ENCODE data around the gene BACE1.

BACE1 gene

GRCh38 chr11:117309310-117309709 is 6.7 kb downstream of the BACE1 start:
- DNase-seq (ENCODE audit: low read depth in 1 of 2, low spot score in 1 of 2): no peak

- no peak for DNase-seq (ENCODE audit: low read depth in 1 of 2, low spot score in 1 of 2)
These were observed 10.9 kb downstream of the BACE1 start for GRCh38 chr11:117305145-117305544.

GRCh38 chr11:117303646-117304315 is 12.3 kb downstream of the BACE1 start:
- no peak for DNase-seq (ENCODE audit: low read depth in 1 of 2, low spot score in 1 of 2)

GRCh38 chr11:117303101-117303500 is 13.0 kb downstream of the BACE1 start:
- DNase-seq (ENCODE audit: low read depth in 1 of 2, low spot score in 1 of 2): no peak

- DNase-seq (ENCODE audit: low read depth in 1 of 2, low spot score in 1 of 2): no peak
These were observed 13.8 kb downstream of the BACE1 start for GRCh38 chr11:117302228-117302627.

- no peak for DNase-seq (ENCODE audit: low read depth in 1 of 2, low spot score in 1 of 2)
These were observed 15.3 kb downstream of the BACE1 start for GRCh38 chr11:117300773-117301172.

- no peak for DNase-seq (ENCODE audit: low read depth in 1 of 2, low spot score in 1 of 2)
These were observed 15.8 kb downstream of the BACE1 start for GRCh38 chr11:117300283-117300663.

GRCh38 chr11:117299351-117300282 is 16.4 kb downstream of the BACE1 start:
- no peak for DNase-seq (ENCODE audit: low read depth in 1 of 2, low spot score in 1 of 2)

GRCh38 chr11:117298195-117298594 is 17.9 kb downstream of the BACE1 start:
- DNase-seq (ENCODE audit: low read depth in 1 of 2, low spot score in 1 of 2): no peak

- no peak for DNase-seq (ENCODE audit: low read depth in 1 of 2, low spot score in 1 of 2)
These were observed 19.2 kb downstream of the BACE1 start for GRCh38 chr11:117296881-117297280.

- no peak for DNase-seq (ENCODE audit: low read depth in 1 of 2, low spot score in 1 of 2)
These were observed 20.5 kb downstream of the BACE1 start for GRCh38 chr11:117295438-117296137.

- no peak for DNase-seq (ENCODE audit: low read depth in 1 of 2, low spot score in 1 of 2)
These were observed 23.4 kb downstream of the BACE1 start for GRCh38 chr11:117292616-117293015.

- no peak for DNase-seq (ENCODE audit: low read depth in 1 of 2, low spot score in 1 of 2)
These were observed 25.2 kb downstream of the BACE1 start, which contains the start of gene BACE1-AS for GRCh38 chr11:117290809-117291396. TSS of gene BACE1-AS (plus strand) at chr11:117291346.

- no peak for DNase-seq (ENCODE audit: low read depth in 1 of 2, low spot score in 1 of 2)
These were observed 26.3 kb downstream of the BACE1 start for GRCh38 chr11:117289795-117290194.

- DNase-seq (ENCODE audit: low read depth in 1 of 2, low spot score in 1 of 2): no peak
These were observed 28.4 kb downstream of the BACE1 start for GRCh38 chr11:117287668-117288067.

GRCh38 chr11:117286588-117286987 is 29.5 kb downstream of the BACE1 start:
- no peak for DNase-seq (ENCODE audit: low read depth in 1 of 2, low spot score in 1 of 2)

- no peak for DNase-seq (ENCODE audit: low read depth in 1 of 2, low spot score in 1 of 2)
These were observed 32.0 kb downstream of the BACE1 start for GRCh38 chr11:117284053-117284452.

GRCh38 chr11:117282956-117283355 is 33.1 kb downstream of the BACE1 start:
- no peak for DNase-seq (ENCODE audit: low read depth in 1 of 2, low spot score in 1 of 2)

GRCh38 chr11:117281869-117282268 is 34.2 kb downstream of the BACE1 start:
- DNase-seq (ENCODE audit: low read depth in 1 of 2, low spot score in 1 of 2): no peak

- no peak for DNase-seq (ENCODE audit: low read depth in 1 of 2, low spot score in 1 of 2)
These were observed 34.9 kb downstream of the BACE1 start for GRCh38 chr11:117281159-117281558.

- DNase-seq (ENCODE audit: low read depth in 1 of 2, low spot score in 1 of 2): no peak
These were observed 36.2 kb downstream of the BACE1 start for GRCh38 chr11:117279711-117280376.
